DMS114 treated with DMSO at 0.1 percent for 48 hours (cell line): Measurements from ENCODE around the gene CD33.
"Not testable (repeated sequence)": the region's sequence is repeated elsewhere in the genome, so short reads cannot be mapped to it uniquely, and the experiment has no call there.

Source experiments
- DNase-seq: peaks from one replicate; lab custom pipeline; 2025; ENCODE audit not compliant: unreplicated experiment; lab: John Stamatoyannopoulos, UW

CD33 gene

GRCh38 chr19:51224898-51225393 lies at the start of gene CD33:
Gene CD33, plus strand, starts transcription at chr19:51225080. Its CDS starts 39 bp downstream, at chr19:51225119.
- not testable (repeated sequence) for DNase-seq

- no peak for DNase-seq
Measured at GRCh38 chr19:51179256-51179655, 45.6 kb upstream of the CD33 start.

- no peak for DNase-seq
Measured at GRCh38 chr19:51181377-51181912, 43.4 kb upstream of the CD33 start.

- DNase-seq, result no peak
Measured at GRCh38 chr19:51181913-51182419, 42.9 kb upstream of the CD33 start.

GRCh38 chr19:51183629-51184028 lies 41.3 kb upstream of the CD33 start:
- no peak for DNase-seq

GRCh38 chr19:51185069-51185867 lies 39.6 kb upstream of the CD33 start:
- DNase-seq, result no peak

- DNase-seq, result no peak
Measured at GRCh38 chr19:51185868-51186215, 39.0 kb upstream of the CD33 start.

GRCh38 chr19:51186323-51186722 lies 38.6 kb upstream of the CD33 start:
- no peak for DNase-seq

GRCh38 chr19:51187395-51188226 lies 37.3 kb upstream of the CD33 start:
- DNase-seq, result no peak

- DNase-seq, result no peak
Measured at GRCh38 chr19:51188227-51188559, 36.7 kb upstream of the CD33 start.

- no peak for DNase-seq
Measured at GRCh38 chr19:51192689-51193088, 32.2 kb upstream of the CD33 start.

- no peak for DNase-seq
Measured at GRCh38 chr19:51194527-51195315, 30.2 kb upstream of the CD33 start.

- DNase-seq, result no peak
Measured at GRCh38 chr19:51195316-51195586, 29.6 kb upstream of the CD33 start.

- DNase-seq, result no peak
Measured at GRCh38 chr19:51195616-51196015, 29.3 kb upstream of the CD33 start.

GRCh38 chr19:51196181-51196580 lies 28.7 kb upstream of the CD33 start:
- DNase-seq, result no peak

- no peak for DNase-seq
Measured at GRCh38 chr19:51198641-51199040, 26.2 kb upstream of the CD33 start.

GRCh38 chr19:51200071-51200666 lies 24.7 kb upstream of the CD33 start:
- DNase-seq, result no peak

GRCh38 chr19:51201712-51202111 lies 23.2 kb upstream of the CD33 start:
- no peak for DNase-seq

GRCh38 chr19:51203916-51204315 lies 21.0 kb upstream of the CD33 start:
- no peak for DNase-seq

GRCh38 chr19:51204321-51204720 lies 20.6 kb upstream of the CD33 start:
- DNase-seq, result no peak

- DNase-seq, result no peak
Measured at GRCh38 chr19:51207747-51208146, 17.1 kb upstream of the CD33 start.
